Activated T-helper 17 cell treated with anti-CD3 and anti-CD28 coated beads, Interleukin-2, amount 50 U/mL, for 72 hours (primary cell): ENCODE data around the gene ILDR1. TPM values are rescaled to one million over a fixed set of nuclear protein-coding genes. Genes with fewer than 3 reads are reported as not detected.

Experiments used
- ATAC-seq: fragments of 150-1000 bp; cut with Tn5 transposase; replicated peaks from 2 replicates; pipeline ENCODE4 v1.10.0; 2021; ENCODE audit warnings: mild to moderate bottlenecking, moderate library complexity
- H3K27ac Mint-ChIP-seq: one replicate; pipeline ENCODE4 v1.8.0; 2022; ENCODE audit warnings: mixed read lengths
- H3K27me3 Mint-ChIP-seq: one replicate; pipeline ENCODE4 v1.8.0; 2022; ENCODE audit warnings: mixed read lengths
- H3K36me3 Mint-ChIP-seq: one replicate; pipeline ENCODE4 v1.8.0; 2022; ENCODE audit warnings: low read depth, mild to moderate bottlenecking, mixed read lengths
- H3K4me1 Mint-ChIP-seq: one replicate; pipeline ENCODE4 v1.8.0; 2022; ENCODE audit warnings: mixed read lengths
- H3K4me3 Mint-ChIP-seq: one replicate; pipeline ENCODE4 v1.8.0; 2022; ENCODE audit warnings: mild to moderate bottlenecking, mixed read lengths
- H3K9me3 Mint-ChIP-seq: one replicate; pipeline ENCODE4 v1.8.0; 2022; ENCODE audit warnings: mixed read lengths
- total RNA-seq, 2 donors: library from RNA; stranded (reverse); gene quantifications; one replicate each; pipeline ENCODE4 v1.2.3, GENCODE V29; 2022

ILDR1 gene
- total RNA-seq, 2 donors from 2014 or later: 0.21 to 1.4 TPM

- Mint-ChIP-seq H3K36me3 (no peaks in the 10 kb centered on the region), H3K27me3 (peaks cover 26% of the 10 kb centered on the region), H3K4me3 (peak overlapping the region; percentile 37), H3K27ac (peak overlapping the region; percentile 9), H3K9me3 (no peaks in the 10 kb centered on the region), H3K4me1 (peaks cover 23% of the 10 kb centered on the region)
- peak; percentile 76 for ATAC-seq
These were observed 17.0 kb downstream of the ILDR1 start for GRCh38 chr3:122004991-122005565.

- Mint-ChIP-seq H3K27me3 (peaks cover 22% of the 10 kb centered on the region), H3K9me3 (no peaks in the 10 kb centered on the region), H3K27ac (peak overlapping the region; percentile 9), H3K4me3 (peak overlapping the region; percentile 37), H3K36me3 (no peaks in the 10 kb centered on the region), H3K4me1 (peaks cover 19% of the 10 kb centered on the region)
- ATAC-seq: no peak
These were observed 17.9 kb downstream of the ILDR1 start for GRCh38 chr3:122004107-122004506.

GRCh38 chr3:122003606-122004005 lies 18.4 kb downstream of the ILDR1 start:
- Mint-ChIP-seq H3K36me3 (no peaks in the 10 kb centered on the region), H3K9me3 (no peaks in the 10 kb centered on the region), H3K27me3 (peaks cover 22% of the 10 kb centered on the region), H3K4me3 (peak overlapping the region; percentile 37), H3K27ac (peak overlapping the region; percentile 9), H3K4me1 (peaks cover 24% of the 10 kb centered on the region)
- no peak for ATAC-seq

- peaks cover 29% of the 10 kb centered on the region for H3K4me1 Mint-ChIP-seq
- ATAC-seq: no peak
- H3K36me3 Mint-ChIP-seq: no peaks in the 10 kb centered on the region
- H3K9me3 Mint-ChIP-seq: no peaks in the 10 kb centered on the region
- peak overlapping the region; percentile 9 for H3K27ac Mint-ChIP-seq
- peak overlapping the region; percentile 37 for H3K4me3 Mint-ChIP-seq
- peaks cover 22% of the 10 kb centered on the region for H3K27me3 Mint-ChIP-seq
These were observed 18.9 kb downstream of the ILDR1 start for GRCh38 chr3:122003112-122003511.

- no peak for ATAC-seq
- H3K36me3 Mint-ChIP-seq: no peaks in the 10 kb centered on the region
- no peaks in the 10 kb centered on the region for H3K9me3 Mint-ChIP-seq
- peak overlapping the region; percentile 37 for H3K4me3 Mint-ChIP-seq
- no peak overlapping the region for H3K27ac Mint-ChIP-seq
- H3K27me3 Mint-ChIP-seq: peaks cover 22% of the 10 kb centered on the region
- H3K4me1 Mint-ChIP-seq: peaks cover 33% of the 10 kb centered on the region
These were observed 19.4 kb downstream of the ILDR1 start for GRCh38 chr3:122002611-122003010.

- no peak overlapping the region for H3K4me3 Mint-ChIP-seq
- no peaks in the 10 kb centered on the region for H3K9me3 Mint-ChIP-seq
- H3K27me3 Mint-ChIP-seq: peaks cover 22% of the 10 kb centered on the region
- no peak for ATAC-seq
- H3K4me1 Mint-ChIP-seq: peaks cover 33% of the 10 kb centered on the region
- no peak overlapping the region for H3K27ac Mint-ChIP-seq
- no peaks in the 10 kb centered on the region for H3K36me3 Mint-ChIP-seq
These were observed 20.2 kb downstream of the ILDR1 start for GRCh38 chr3:122001892-122002291.

GRCh38 chr3:122000936-122001605 lies 21.0 kb downstream of the ILDR1 start:
- Mint-ChIP-seq H3K27me3 (peaks cover 22% of the 10 kb centered on the region), H3K9me3 (no peaks in the 10 kb centered on the region), H3K4me1 (peaks cover 33% of the 10 kb centered on the region), H3K36me3 (no peaks in the 10 kb centered on the region), H3K27ac (no peak overlapping the region), H3K4me3 (no peak overlapping the region)
- no peak for ATAC-seq

GRCh38 chr3:121999931-122000330 lies 22.1 kb downstream of the ILDR1 start:
- Mint-ChIP-seq H3K36me3 (no peaks in the 10 kb centered on the region), H3K4me3 (no peak overlapping the region), H3K9me3 (no peaks in the 10 kb centered on the region), H3K27me3 (peaks cover 22% of the 10 kb centered on the region), H3K27ac (no peak overlapping the region), H3K4me1 (peaks cover 29% of the 10 kb centered on the region)
- no peak for ATAC-seq

GRCh38 chr3:121998611-121999473 lies 23.2 kb downstream of the ILDR1 start:
- peak; percentile 17 for ATAC-seq
- peak overlapping the region; percentile 74 for H3K27ac Mint-ChIP-seq

GRCh38 chr3:121998030-121998580 lies 23.9 kb downstream of the ILDR1 start:
- Mint-ChIP-seq H3K36me3 (no peaks in the 10 kb centered on the region), H3K4me1 (peaks cover 13% of the 10 kb centered on the region), H3K27ac (peak overlapping the region; percentile 74), H3K27me3 (peaks cover 9% of the 10 kb centered on the region), H3K4me3 (peak overlapping the region; percentile 54), H3K9me3 (no peaks in the 10 kb centered on the region)
- peak; percentile 75 for ATAC-seq

More at GRCh38 chr3:121998611-121999473, 23.2 kb downstream of the ILDR1 start:
- Mint-ChIP-seq H3K36me3 (no peaks in the 10 kb centered on the region), H3K4me1 (peaks cover 20% of the 10 kb centered on the region), H3K4me3 (peak overlapping the region; percentile 54), H3K27me3 (peaks cover 16% of the 10 kb centered on the region), H3K9me3 (no peaks in the 10 kb centered on the region)

- no peak for ATAC-seq
- H3K4me1 Mint-ChIP-seq: peaks cover 13% of the 10 kb centered on the region
- H3K27me3 Mint-ChIP-seq: peaks cover 5% of the 10 kb centered on the region
- peak overlapping the region; percentile 54 for H3K4me3 Mint-ChIP-seq
- no peaks in the 10 kb centered on the region for H3K9me3 Mint-ChIP-seq
- H3K36me3 Mint-ChIP-seq: no peaks in the 10 kb centered on the region
- peak overlapping the region; percentile 74 for H3K27ac Mint-ChIP-seq
These were observed 24.7 kb downstream of the ILDR1 start for GRCh38 chr3:121997372-121997771.

GRCh38 chr3:121996441-121996840 lies 25.6 kb downstream of the ILDR1 start:
- H3K27me3 Mint-ChIP-seq: peaks cover 5% of the 10 kb centered on the region
- no peaks in the 10 kb centered on the region for H3K9me3 Mint-ChIP-seq
- H3K4me3 Mint-ChIP-seq: no peak overlapping the region
- peaks cover 13% of the 10 kb centered on the region for H3K4me1 Mint-ChIP-seq
- no peak overlapping the region for H3K27ac Mint-ChIP-seq
- no peak for ATAC-seq
- no peaks in the 10 kb centered on the region for H3K36me3 Mint-ChIP-seq

GRCh38 chr3:121995161-121996137 lies 26.6 kb downstream of the ILDR1 start:
- H3K27me3 Mint-ChIP-seq: no peaks in the 10 kb centered on the region
- no peaks in the 10 kb centered on the region for H3K9me3 Mint-ChIP-seq
- H3K27ac Mint-ChIP-seq: peak overlapping the region; percentile 57

More at GRCh38 chr3:121995161-121996137, 26.6 kb downstream of the ILDR1 start:
- H3K4me1 Mint-ChIP-seq: peaks cover 13% of the 10 kb centered on the region
- H3K36me3 Mint-ChIP-seq: no peaks in the 10 kb centered on the region
- ATAC-seq: peak; percentile 35
- H3K4me3 Mint-ChIP-seq: no peak overlapping the region
